Endothelial cell of umbilical vein (primary cell): ENCODE results near the gene RIOX2. TPM values are rescaled to one million over a fixed set of nuclear protein-coding genes. Genes with fewer than 3 reads are reported as not detected.

Experiments used
- BruUV-seq: library from RNA; stranded (reverse); fragments of 400-500 nt; replicated peaks from 2 replicates; lab custom pipeline; 2021; lab: Mats Ljungman, UMichigan
- CTCF ChIA-PET: fragments of 300-600, 350-600 bp; sonication (Branson Sonifier 250); formaldehyde crosslinking; loops from one replicate; lab custom pipeline; 2021; ENCODE audit warnings: antibody characterized with exemption, inconsistent platforms; lab: Charles Lee
- POLR2A ChIA-PET: fragments of 300-600, 350-600 bp; sonication (Branson Sonifier 250); formaldehyde crosslinking; loops from one replicate; lab custom pipeline; 2021; ENCODE audit warnings: antibody characterized with exemption, inconsistent platforms; lab: Charles Lee
- DNase-seq: peaks from one replicate; pipeline ENCODE4 v3.0.0-alpha.2; 2011; ENCODE audit warnings: low read depth, low spot score
- FAIRE-seq: peaks from 2 replicates; lab custom pipeline; 2011; peaks lifted over from hg19 to GRCh38; lab: Jason Lieb, UNC
- H2AFZ ChIP-seq: 2 replicates; pipeline ENCODE4 v1.6.0; 2012; ENCODE audit warnings: low read depth, low read length, control low read depth, inconsistent platforms
- H3K27ac ChIP-seq: 2 replicates; pipeline ENCODE4 v1.5.1; 2011; ENCODE audit warnings: low read depth, mild to moderate bottlenecking, control low read depth, low read length, moderate library complexity; ENCODE audit not compliant: insufficient read depth
- H3K27me3 ChIP-seq, 2 experiments: 2 replicates each; pipeline versions ENCODE4 v1.6.0 to v1.6.1; 2011; ENCODE audit warnings: low read length in 2 of 2, mixed read lengths in 1 of 2; ENCODE audit not compliant: control insufficient read depth in 2 of 2, insufficient read depth in 2 of 2
- H3K36me3 ChIP-seq, 2 experiments: 2 replicates in 1 of 2; 3 replicates in 1 of 2; pipeline ENCODE4 v1.5.1; 2011; ENCODE audit warnings: low read length in 2 of 2, mild to moderate bottlenecking in 1 of 2, moderate library complexity in 1 of 2; ENCODE audit not compliant: control insufficient read depth in 2 of 2, insufficient read depth in 2 of 2; ENCODE audit errors: extremely low read depth in 1 of 2
- H3K4me1 ChIP-seq: 3 replicates; pipeline ENCODE4 v1.5.1; 2011; ENCODE audit warnings: mild to moderate bottlenecking, low read length; ENCODE audit not compliant: control insufficient read depth, insufficient read depth; ENCODE audit errors: extremely low read depth
- H3K4me2 ChIP-seq: 2 replicates; pipeline ENCODE4 v1.6.1; 2011; ENCODE audit warnings: low read length, control low read depth, mixed read lengths; ENCODE audit not compliant: insufficient read depth
- H3K4me3 ChIP-seq, 3 experiments: fragments of 200-600 bp in 1 of 3; sonication (generic), shearing (Covaris generic) in 1 of 3; replicated peaks in 1 of 3; 2 replicates each; pipeline ENCODE4 v1.5.1; 2011 to 2016; ENCODE audit warnings: control low read depth in 3 of 3, low read length in 3 of 3, mild to moderate bottlenecking in 2 of 3, inconsistent platforms in 1 of 3, low read depth in 1 of 3, moderate library complexity in 1 of 3; ENCODE audit not compliant: insufficient read depth in 1 of 3
- H3K79me2 ChIP-seq: 2 replicates; pipeline ENCODE4 v1.6.0; 2012; ENCODE audit warnings: low read length, inconsistent platforms; ENCODE audit not compliant: control insufficient read depth, insufficient read depth
- H3K9ac ChIP-seq: replicated peaks from 2 replicates; pipeline ENCODE3; 2011; ENCODE audit warnings: low read length, control low read depth; ENCODE audit not compliant: insufficient read depth; ENCODE audit errors: extremely low read depth
- H3K9me1 ChIP-seq: replicated peaks from 3 replicates; pipeline ENCODE4 v1.6.0; 2011; ENCODE audit warnings: mild to moderate bottlenecking, low read length; ENCODE audit not compliant: control insufficient read depth, insufficient read depth; ENCODE audit errors: extremely low read depth
- H3K9me3 ChIP-seq: replicated peaks from 2 replicates; pipeline ENCODE4 v1.5.1; 2012; ENCODE audit warnings: low read length, inconsistent platforms; ENCODE audit not compliant: control insufficient read depth, insufficient read depth
- H4K20me1 ChIP-seq: replicated peaks from 2 replicates; pipeline ENCODE3; 2011; ENCODE audit warnings: mild to moderate bottlenecking, low read length; ENCODE audit not compliant: control insufficient read depth, insufficient read depth; ENCODE audit errors: extremely low read depth
- CTCF ChIP-seq, 2 donors: IDR thresholded peaks; 1 replicate in 1 of 2; 2 replicates in 1 of 2; pipeline ENCODE4 v1.5.1; 2011; ENCODE audit warnings: low read length in 2 of 2, mild to moderate bottlenecking in 2 of 2, moderate library complexity in 2 of 2, control low read depth in 1 of 2, inconsistent platforms in 1 of 2, low read depth in 1 of 2; ENCODE audit not compliant: insufficient read depth in 1 of 2; ENCODE audit errors: extremely low read depth in 1 of 2
- EZH2 ChIP-seq: IDR thresholded peaks from 2 replicates; pipeline ENCODE4 v1.6.1; 2012; ENCODE audit warnings: borderline replicate concordance, low read depth, mild to moderate bottlenecking, moderate library complexity, low read length, inconsistent platforms; ENCODE audit not compliant: severe bottlenecking
- FOS ChIP-seq: IDR thresholded peaks from 2 replicates; pipeline ENCODE4 v1.6.1; 2011; ENCODE audit warnings: mild to moderate bottlenecking, low read length, moderate library complexity, borderline replicate concordance; ENCODE audit not compliant: insufficient read depth
- GATA2 ChIP-seq: IDR thresholded peaks from 2 replicates; pipeline ENCODE4 v1.7.0; 2011; ENCODE audit warnings: low read depth, mild to moderate bottlenecking, moderate library complexity, mixed read lengths, low read length; ENCODE audit not compliant: insufficient read length, insufficient read depth
- JUN ChIP-seq: IDR thresholded peaks from 2 replicates; pipeline ENCODE4 v1.6.1; 2011; ENCODE audit warnings: borderline replicate concordance, low read depth; ENCODE audit not compliant: insufficient read length, insufficient read depth
- MYC ChIP-seq: IDR thresholded peaks from one replicate; pipeline ENCODE4 v1.6.1; 2011; ENCODE audit warnings: mild to moderate bottlenecking, low read depth, low read length
- POLR2AphosphoS5 ChIP-seq: IDR thresholded peaks from 2 replicates; pipeline ENCODE4 v1.6.1; 2012; ENCODE audit warnings: low read depth, mild to moderate bottlenecking, control low read depth, low read length, moderate library complexity; ENCODE audit not compliant: insufficient read depth
- dilution Hi-C: fragments of 300-500 bp; cut with MboI; formaldehyde crosslinking; loops from one replicate; pipeline ENCODE4 v1.15.0; 2019; ENCODE audit warnings: low sequenced_read_pairs; ENCODE audit not compliant: extremely low pct_ligation_motif_present
- intact Hi-C: fragments of 100-400 bp; cut with micrococcal nuclease; formaldehyde crosslinking; loops from one replicate; pipeline ENCODE4 v1.10.0; 2022
- polyA plus RNA-seq, 4 experiments: library from polyadenylated mRNA; depleted of rRNA in 3 of 4; stranded (reverse) in 3 of 4; unstranded in 1 of 4; fragments of >200 nt; gene quantifications; 2 replicates each; pipeline versions ENCODE4 v1.2.1 to v1.2.3, GENCODE V29; 2011 to 2012; ENCODE audit warnings: missing spikeins in 1 of 4
- total RNA-seq: library from RNA; stranded (reverse); gene quantifications from 2 replicates; pipeline ENCODE4 v1.2.3, GENCODE V29; 2021

Gene RIOX2
- total and polyA plus RNA-seq, 2 donors (not counting 3 experiments of a cell fraction or from before 2014, with no cell fraction given): 14.5 to 30.5 TPM

GRCh38 chr3:97960551-97960950, 11.7 kb downstream of the RIOX2 start:
- Histone ChIP-seq H3K36me3 (peaks cover 4 to 6% of the 10 kb centered on the region in 2 experiments), H3K9me1 (no peaks in the 10 kb centered on the region), H3K9me3 (no peaks in the 10 kb centered on the region), H3K4me3 (no peak overlapping the region), H3K4me1 (no peaks in the 10 kb centered on the region), H3K4me2 (no peak overlapping the region), H3K79me2 (peaks cover 26% of the 10 kb centered on the region), H2AFZ (no peak overlapping the region), H3K9ac (no peak overlapping the region), H3K27ac (no peak overlapping the region), H3K27me3 (no peaks in the 10 kb centered on the region), H4K20me1 (no peaks in the 10 kb centered on the region)
- FAIRE-seq (no peak), DNase-seq (no peak)
- CTCF ChIA-PET: no interaction called here
- intact Hi-C loops: no loop called here
- TF ChIP-seq EZH2 (no peak), MYC (no peak), GATA2 (no peak), FOS (no peak), CTCF (IDR thresholded peaks at IDR 0.05; ENCODE audit: extremely low read depth in 1 of 2, insufficient read depth in 1 of 2, low read depth in 1 of 2, low read length in 2 of 2) (no peak), POLR2AphosphoS5 (no peak), JUN (no peak)
- dilution Hi-C loops: no loop called here
- no TSS peak for BruUV-seq
- POLR2A ChIA-PET: no interaction called here
